SJSA1 (cell line): ENCODE data around the gene ZNF317. TPM values are rescaled to one million over a fixed set of nuclear protein-coding genes. Genes with fewer than 3 reads are reported as not detected.

Experiments
- DNase-seq, 2 experiments: peaks; one replicate each; pipeline ENCODE4 v3.0.0-alpha.2; 2015 to 2020; ENCODE audit warnings: low spot score in 2 of 2, low read depth in 1 of 2
- H3K27ac ChIP-seq: fragments of 250-450 bp; sonication (Bioruptor Pico); 2 replicates; pipeline ENCODE4 v1.5.1; 2020; ENCODE audit warnings: mild to moderate bottlenecking, moderate library complexity
- H3K27me3 ChIP-seq: fragments of 250-450 bp; sonication (Bioruptor Pico); replicated peaks from 2 replicates; pipeline ENCODE4 v1.5.1; 2020; ENCODE audit warnings: mild to moderate bottlenecking, moderate library complexity
- H3K36me3 ChIP-seq: fragments of 250-450 bp; sonication (Bioruptor Pico); 2 replicates; pipeline ENCODE4 v1.5.1; 2020; ENCODE audit warnings: mild to moderate bottlenecking
- H3K4me1 ChIP-seq: fragments of 250-450 bp; sonication (Bioruptor Pico); replicated peaks from 2 replicates; pipeline ENCODE4 v1.6.1; 2021; ENCODE audit warnings: mild to moderate bottlenecking
- H3K4me3 ChIP-seq: fragments of 250-450 bp; sonication (Bioruptor Pico); 2 replicates; pipeline ENCODE4 v1.5.1; 2020; ENCODE audit warnings: mild to moderate bottlenecking
- H3K9me3 ChIP-seq: fragments of 250-450 bp; sonication (Bioruptor Pico); replicated peaks from 2 replicates; pipeline ENCODE4 v1.5.1; 2020; ENCODE audit warnings: mild to moderate bottlenecking
- total RNA-seq: library from RNA; depleted of rRNA; stranded (reverse); fragments of >200 nt; shearing (Covaris generic); gene quantifications from 2 replicates; pipeline ENCODE4 v1.2.3, GENCODE V29; 2014; rRNA removed

ZNF317 gene
- total RNA-seq = 8.1 and 17.7 TPM in 2 replicates

DNA sequence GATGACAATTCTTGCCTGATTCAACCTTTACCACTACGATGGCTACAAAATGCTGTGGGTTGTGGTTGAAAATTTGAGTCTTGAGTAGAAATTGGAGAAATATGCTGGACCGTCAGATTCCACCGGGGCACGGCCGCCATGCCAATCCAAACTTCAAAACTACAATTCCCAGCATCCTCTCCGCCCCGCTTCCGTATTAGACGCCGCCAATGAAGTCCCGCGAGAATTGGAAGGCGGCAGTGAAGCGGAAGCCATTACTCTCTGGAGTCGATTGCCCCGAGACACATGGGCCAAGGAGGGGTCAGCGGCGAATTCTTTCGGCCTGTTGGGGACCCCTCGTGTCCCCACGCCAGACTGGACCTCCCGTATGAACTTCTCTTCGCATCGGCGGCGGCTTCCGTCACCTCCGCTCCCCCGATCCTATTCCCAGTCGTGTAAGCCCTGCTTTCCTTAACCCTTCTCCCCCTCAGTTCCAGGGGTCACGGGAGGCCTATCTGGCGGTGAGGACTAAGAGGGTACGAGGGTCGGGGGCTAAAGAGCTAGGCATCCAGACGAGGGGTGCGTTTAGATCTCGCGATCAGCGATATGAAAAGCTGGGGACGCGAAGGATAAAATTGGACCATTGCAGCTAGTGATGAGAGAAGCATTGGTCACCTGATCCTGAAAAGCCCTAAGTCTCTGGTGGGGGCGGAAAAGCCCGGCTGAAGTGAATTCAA lies at the start of gene ZNF317:
ZNF317 (plus strand) TSS at position 239 of the 716 bp plus-strand sequence. CDS start 15,620 bp downstream, outside the sequence.
- H3K4me3 ChIP-seq = peak within 1 kb of the TSS; percentile 79
- peak; percentile 86 to 92 for DNase-seq
- peaks cover 14% of the 10 kb centered on the region for H3K9me3 ChIP-seq
- no peaks in the 10 kb centered on the region for H3K27me3 ChIP-seq
- 0 out of 2 replicates have a peak, but pooled peaks cover 4% of the 10 kb centered on the region for H3K4me1 ChIP-seq
- peaks cover 29% of the 10 kb centered on the region for H3K36me3 ChIP-seq
- H3K27ac ChIP-seq = peak within 1 kb of the TSS; percentile 68

DNA sequence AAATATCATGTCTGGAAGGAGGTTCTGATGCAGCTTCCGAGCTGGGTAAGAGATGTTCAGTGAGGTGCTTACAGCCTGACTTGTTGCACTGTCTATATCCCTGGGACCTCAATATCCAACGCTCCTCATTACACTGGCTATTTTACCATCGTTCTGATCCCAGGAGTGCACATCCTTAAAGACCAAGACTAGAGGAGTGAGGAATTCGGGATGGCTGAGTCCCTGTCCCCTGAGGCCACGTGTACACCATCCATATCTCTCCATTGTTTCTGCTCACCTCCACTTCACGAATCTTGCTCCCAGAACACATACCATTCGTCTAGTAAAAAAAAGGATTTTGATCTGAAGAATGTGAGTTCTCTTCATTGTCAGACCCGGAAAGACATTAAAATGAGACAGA lies 32.8 kb upstream of the ZNF317 start, which contains the start of gene OR7G2:
OR7G2 (minus strand) TSS at position 101 of the 400 bp plus-strand sequence. CDS start 4,232 bp downstream, outside the sequence.
- H3K4me1 ChIP-seq = no peaks in the 10 kb centered on the region
- H3K36me3 ChIP-seq = no peaks in the 10 kb centered on the region
- H3K9me3 ChIP-seq = no peaks in the 10 kb centered on the region
- H3K4me3 ChIP-seq = no peak within 1 kb of the TSS
- no peaks in the 10 kb centered on the region for H3K27me3 ChIP-seq
- no peak for DNase-seq
- H3K27ac ChIP-seq = no peak within 1 kb of the TSS

DNA sequence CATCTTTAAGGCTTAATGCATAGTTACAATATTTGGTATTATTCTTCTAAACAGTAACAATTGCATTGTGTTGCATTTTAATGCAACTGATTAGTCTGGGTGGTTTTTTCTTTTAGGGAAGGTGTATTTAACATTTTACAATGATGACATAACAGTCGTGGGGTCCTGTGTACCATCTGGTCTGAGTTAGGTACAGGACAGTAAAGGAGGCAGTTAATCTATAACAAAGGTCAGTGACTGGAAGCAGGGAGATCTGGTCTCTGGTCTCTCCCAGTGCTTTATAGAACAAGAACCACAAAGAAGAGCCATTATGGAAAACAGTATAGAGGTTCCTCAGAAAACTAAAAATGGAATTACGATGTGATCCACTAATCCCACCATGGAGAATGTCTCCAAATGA lies 30.2 kb upstream of the ZNF317 start:
- no peaks in the 10 kb centered on the region for H3K27me3 ChIP-seq
- no peak overlapping the region for H3K4me3 ChIP-seq
- no peaks in the 10 kb centered on the region for H3K4me1 ChIP-seq
- no peak for DNase-seq
- no peaks in the 10 kb centered on the region for H3K9me3 ChIP-seq
- no peak overlapping the region for H3K27ac ChIP-seq
- H3K36me3 ChIP-seq = no peaks in the 10 kb centered on the region

DNA sequence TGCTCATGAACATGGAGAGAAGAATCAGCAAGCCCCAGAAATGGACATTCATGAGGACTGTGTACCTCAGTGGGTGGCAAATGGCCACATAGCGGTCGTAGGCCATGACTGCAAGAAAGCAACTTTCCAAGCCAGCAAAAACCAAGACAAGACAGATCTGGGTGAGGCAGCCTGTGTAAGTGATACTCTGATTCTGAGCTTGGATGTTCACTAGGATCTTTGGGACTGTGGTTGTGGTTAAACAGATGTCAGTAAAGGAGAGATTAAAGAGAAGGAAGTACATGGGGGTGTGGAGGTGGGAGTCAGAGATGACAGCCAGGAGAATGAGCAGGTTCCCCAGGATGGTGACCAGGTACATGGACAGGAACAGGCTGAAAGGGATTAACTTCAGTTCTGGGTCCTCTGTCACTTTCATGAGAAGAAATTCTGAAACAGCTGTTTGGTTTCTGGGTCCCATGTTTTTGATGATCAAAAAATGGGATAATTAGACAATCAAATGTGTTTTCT lies 24.8 kb upstream of the ZNF317 start, which contains the start of gene OR7G1:
OR7G1 (minus strand) TSS at position 457 of the 507 bp plus-strand sequence; CDS start at position 457, 0 bp downstream.
- Histone ChIP-seq H3K4me1 (no peaks in the 10 kb centered on the region), H3K27me3 (no peaks in the 10 kb centered on the region), H3K4me3 (no peak within 1 kb of the TSS), H3K27ac (no peak within 1 kb of the TSS), H3K36me3 (no peaks in the 10 kb centered on the region), H3K9me3 (no peaks in the 10 kb centered on the region)
- DNase-seq = no peak

DNA sequence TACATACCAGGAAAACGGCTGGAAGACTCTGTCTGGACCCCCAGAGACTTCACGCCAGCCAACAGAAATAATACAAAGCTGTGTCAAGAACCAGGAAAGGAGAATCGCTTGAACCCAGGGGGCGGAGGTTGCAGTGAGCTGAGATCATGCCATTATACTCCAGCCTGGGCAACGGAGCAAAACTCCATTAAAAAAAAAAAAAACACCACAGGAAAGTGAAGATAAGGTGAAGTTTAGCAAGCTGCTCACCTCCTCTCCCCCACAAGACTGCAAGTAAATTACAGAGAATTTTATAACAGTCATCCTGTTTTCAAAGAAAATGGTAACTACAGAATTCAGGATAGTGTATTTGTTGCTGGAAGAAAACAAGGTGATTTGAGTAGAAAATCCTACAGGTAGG lies 23.6 kb upstream of the ZNF317 start:
- Histone ChIP-seq H3K4me3 (no peak overlapping the region), H3K4me1 (no peaks in the 10 kb centered on the region), H3K27ac (no peak overlapping the region), H3K27me3 (no peaks in the 10 kb centered on the region), H3K36me3 (no peaks in the 10 kb centered on the region), H3K9me3 (no peaks in the 10 kb centered on the region)
- no peak for DNase-seq

DNA sequence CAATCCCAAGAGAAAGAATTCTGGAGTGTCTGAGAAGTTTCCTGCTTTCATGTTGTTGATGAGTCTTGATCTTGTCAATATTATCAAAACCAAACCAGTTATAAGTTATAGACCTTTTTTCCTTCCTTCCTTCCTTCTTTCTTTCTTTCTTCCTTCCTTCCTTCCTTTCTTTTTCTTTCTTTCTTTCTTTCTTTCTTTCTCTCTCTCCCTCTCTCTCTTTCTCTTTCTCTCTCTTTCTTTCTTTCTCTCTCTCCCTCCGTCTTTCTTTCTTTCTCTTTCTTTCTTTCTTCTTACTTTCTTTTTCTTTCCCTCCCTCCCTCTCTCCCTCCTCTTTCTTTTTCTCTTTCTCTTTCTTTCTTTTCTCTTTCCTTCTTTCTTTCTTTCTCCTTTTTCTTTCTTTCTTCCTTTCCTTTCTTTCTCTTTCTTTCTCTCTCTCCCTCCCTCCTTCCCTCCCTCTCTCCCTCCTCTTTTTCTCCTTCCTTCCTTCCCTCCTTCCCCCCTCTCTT lies 13.2 kb upstream of the ZNF317 start, which contains the start of gene OR7G3:
OR7G3 (minus strand) TSS at position 51 of the 506 bp plus-strand sequence; CDS start at position 51, 0 bp downstream.
- Histone ChIP-seq H3K36me3 (no peaks in the 10 kb centered on the region), H3K4me1 (no peaks in the 10 kb centered on the region)

DNA sequence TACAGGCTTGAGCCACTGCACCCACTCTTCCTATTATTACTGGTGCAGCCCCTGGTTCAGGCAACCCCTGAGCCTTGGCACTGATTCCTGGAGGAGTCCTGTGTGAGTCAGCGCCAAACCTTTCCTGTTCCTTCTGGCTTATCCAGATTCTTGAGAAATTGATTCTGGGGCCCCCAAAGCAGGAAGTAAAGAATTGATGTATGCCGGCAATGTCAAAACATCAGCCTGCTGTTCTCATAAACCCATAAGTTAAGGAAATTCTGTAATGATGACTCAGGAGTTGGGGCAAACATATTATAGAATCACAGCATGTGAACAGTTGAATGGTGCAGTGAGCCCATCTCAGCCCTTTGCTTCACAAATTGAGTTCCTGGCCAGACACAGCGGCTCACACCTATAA lies 12.0 kb upstream of the ZNF317 start:
- H3K4me3 ChIP-seq = no peak overlapping the region
- H3K4me1 ChIP-seq = no peaks in the 10 kb centered on the region
- no peaks in the 10 kb centered on the region for H3K36me3 ChIP-seq
- no peaks in the 10 kb centered on the region for H3K9me3 ChIP-seq
- no peaks in the 10 kb centered on the region for H3K27me3 ChIP-seq
- no peak overlapping the region for H3K27ac ChIP-seq
- DNase-seq = no peak

More for the DNA sequence above, 13.2 kb upstream of the ZNF317 start, which contains the start of gene OR7G3:
- no peak for DNase-seq
- Histone ChIP-seq H3K4me3 (no peak within 1 kb of the TSS), H3K27me3 (no peaks in the 10 kb centered on the region), H3K9me3 (no peaks in the 10 kb centered on the region), H3K27ac (no peak within 1 kb of the TSS)

DNA sequence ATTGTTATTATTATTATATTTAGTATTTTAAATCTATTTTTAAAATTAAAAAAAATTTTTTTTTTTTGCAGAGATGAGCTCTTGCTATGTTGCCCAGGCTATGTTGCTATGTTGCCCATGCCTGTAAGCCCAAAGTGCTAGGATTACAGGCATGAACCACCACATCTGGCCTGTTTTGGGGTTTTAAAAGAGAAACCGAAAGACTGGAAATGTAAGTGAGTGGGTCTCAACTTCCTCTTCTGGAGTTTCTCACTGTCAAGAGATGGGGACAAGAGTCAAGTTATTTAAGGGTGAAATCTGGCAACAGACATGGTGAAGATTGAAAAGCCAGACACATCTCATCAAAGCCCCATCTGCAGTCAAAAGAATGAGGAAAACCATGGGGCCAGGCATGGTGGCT lies 9.2 kb upstream of the ZNF317 start:
- no peak overlapping the region for H3K27ac ChIP-seq
- no peaks in the 10 kb centered on the region for H3K27me3 ChIP-seq
- no peak overlapping the region for H3K4me3 ChIP-seq
- no peaks in the 10 kb centered on the region for H3K4me1 ChIP-seq
- no peaks in the 10 kb centered on the region for H3K9me3 ChIP-seq
- no peaks in the 10 kb centered on the region for H3K36me3 ChIP-seq
- no peak for DNase-seq

DNA sequence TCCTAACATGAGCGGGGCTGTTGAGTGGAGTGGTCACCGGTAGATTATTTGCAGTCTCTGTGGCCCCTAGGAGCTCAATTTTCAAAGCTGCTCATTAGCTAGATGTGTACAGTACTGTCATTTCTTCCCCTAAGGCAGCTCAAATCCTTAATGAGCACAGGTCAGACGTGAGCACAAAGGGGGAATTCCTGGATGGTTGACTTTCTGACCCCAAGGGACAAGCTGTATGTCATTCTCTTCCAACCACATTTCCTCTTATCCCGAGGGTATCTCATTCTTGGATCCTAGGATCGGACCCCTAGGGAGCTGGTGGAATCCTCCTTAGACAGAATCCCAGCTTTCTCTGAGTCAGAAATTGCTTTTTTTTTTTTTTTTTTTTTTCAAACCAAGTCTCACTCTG lies 7.8 kb upstream of the ZNF317 start:
- H3K27ac ChIP-seq = no peak overlapping the region
- no peak overlapping the region for H3K4me3 ChIP-seq
- H3K4me1 ChIP-seq = no peaks in the 10 kb centered on the region
- no peaks in the 10 kb centered on the region for H3K27me3 ChIP-seq
- no peak for DNase-seq
- H3K36me3 ChIP-seq = no peaks in the 10 kb centered on the region
- no peaks in the 10 kb centered on the region for H3K9me3 ChIP-seq

DNA sequence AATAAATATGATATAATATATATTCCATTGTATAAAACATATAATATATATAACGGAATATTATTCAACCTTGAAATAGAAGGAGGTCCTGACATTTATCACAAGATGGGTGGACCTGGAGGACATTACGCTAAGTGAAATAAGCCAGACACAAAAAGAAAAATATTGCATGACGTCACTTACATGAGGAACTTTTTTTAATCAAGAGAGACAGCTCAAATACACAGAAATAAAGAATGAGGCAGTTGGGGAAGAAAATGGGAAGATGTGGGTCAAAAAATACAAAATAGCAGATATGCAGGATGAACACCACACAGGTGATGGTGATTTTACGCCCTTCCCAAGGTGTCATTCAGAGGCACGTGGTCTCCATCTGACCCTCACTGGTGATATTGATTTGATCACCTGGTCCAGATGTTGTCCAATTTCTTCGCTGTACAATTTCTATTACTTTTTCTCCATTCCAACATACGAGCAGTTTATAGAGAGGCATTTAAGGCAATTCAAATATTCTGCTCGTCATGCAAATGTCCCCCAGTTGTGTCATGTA lies 513 bp upstream of the ZNF317 start:
- H3K4me3 ChIP-seq = peak overlapping the region; percentile 79
- DNase-seq = no peak
- 0 out of 2 replicates have a peak, but pooled peaks cover 4% of the 10 kb centered on the region for H3K4me1 ChIP-seq
- H3K27ac ChIP-seq = no peak overlapping the region
- peaks cover 8% of the 10 kb centered on the region for H3K9me3 ChIP-seq
- no peaks in the 10 kb centered on the region for H3K27me3 ChIP-seq
- peaks cover 23% of the 10 kb centered on the region for H3K36me3 ChIP-seq

DNA sequence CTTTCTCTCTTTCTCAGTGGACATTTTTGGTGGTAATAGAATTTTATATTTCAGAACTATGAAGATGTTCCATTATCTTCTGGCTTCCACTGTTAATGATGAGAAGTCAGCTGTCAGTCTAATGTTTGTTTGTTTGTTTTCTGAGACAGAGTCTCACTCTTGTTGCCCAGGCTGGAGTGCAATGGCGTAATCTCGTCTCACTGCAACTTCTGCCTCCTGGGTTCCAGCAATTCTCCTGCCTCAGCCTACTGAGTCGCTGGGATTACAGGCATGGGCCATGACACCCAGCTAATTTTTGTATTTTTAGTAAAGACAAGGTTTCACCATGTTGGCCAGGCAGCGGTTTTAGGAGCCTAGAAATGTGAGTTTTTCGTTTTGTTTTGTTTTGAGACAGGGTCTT lies 4.7 kb downstream of the ZNF317 start:
- DNase-seq = no peak
- H3K4me1 ChIP-seq = 0 out of 2 replicates have a peak, but pooled peaks cover under 1% of the 10 kb centered on the region
- peaks cover 40% of the 10 kb centered on the region for H3K9me3 ChIP-seq
- no peaks in the 10 kb centered on the region for H3K27me3 ChIP-seq
- H3K4me3 ChIP-seq = no peak overlapping the region
- H3K27ac ChIP-seq = no peak overlapping the region
- H3K36me3 ChIP-seq = peaks cover 66% of the 10 kb centered on the region

DNA sequence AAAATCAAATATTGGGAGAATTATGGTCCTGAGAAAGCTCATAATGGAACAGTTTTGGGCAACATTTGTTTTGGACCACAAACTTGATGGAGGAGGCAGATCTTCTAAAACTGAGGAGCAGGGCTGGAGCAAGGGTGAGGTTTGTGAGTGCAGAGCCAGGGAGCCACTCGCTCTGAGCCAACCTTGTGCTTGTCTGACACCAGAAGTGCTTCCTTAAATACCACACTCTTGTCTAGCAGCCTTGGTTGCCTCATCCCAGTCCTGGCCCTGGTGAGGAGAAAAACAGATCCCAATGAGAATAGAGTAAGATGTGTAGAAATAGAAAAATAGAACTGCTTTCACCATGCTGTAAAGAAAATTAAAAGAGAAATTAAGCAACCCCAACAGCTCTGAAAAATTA lies 6.7 kb downstream of the ZNF317 start:
- H3K4me1 ChIP-seq = no peaks in the 10 kb centered on the region
- peaks cover 41% of the 10 kb centered on the region for H3K9me3 ChIP-seq
- no peak overlapping the region for H3K4me3 ChIP-seq
- H3K27ac ChIP-seq = no peak overlapping the region
- DNase-seq = no peak
- no peaks in the 10 kb centered on the region for H3K27me3 ChIP-seq
- peaks cover 62% of the 10 kb centered on the region for H3K36me3 ChIP-seq

DNA sequence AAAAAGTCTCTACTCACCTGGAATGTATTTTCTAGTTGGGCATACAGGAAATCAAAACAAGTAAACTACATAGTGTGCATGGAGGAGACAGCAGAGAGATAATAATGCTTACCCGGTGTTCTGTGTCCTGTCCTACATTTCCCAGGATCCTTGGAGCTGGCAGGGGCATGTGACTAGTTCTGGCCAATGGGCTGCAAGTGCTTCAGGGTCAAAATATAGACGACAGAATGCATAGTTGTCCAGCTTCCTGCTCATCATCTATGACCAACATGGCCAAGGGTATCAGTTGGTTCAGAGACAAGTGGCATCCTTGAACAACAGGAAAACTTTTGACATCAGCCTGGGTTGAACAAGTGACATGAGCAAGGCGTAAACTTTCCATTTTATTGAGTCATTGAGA lies 8.5 kb downstream of the ZNF317 start:
- no peaks in the 10 kb centered on the region for H3K4me1 ChIP-seq
- H3K4me3 ChIP-seq = no peak overlapping the region
- no peak overlapping the region for H3K27ac ChIP-seq
- no peak for DNase-seq
- peaks cover 54% of the 10 kb centered on the region for H3K9me3 ChIP-seq
- peaks cover 71% of the 10 kb centered on the region for H3K36me3 ChIP-seq
- no peaks in the 10 kb centered on the region for H3K27me3 ChIP-seq

DNA sequence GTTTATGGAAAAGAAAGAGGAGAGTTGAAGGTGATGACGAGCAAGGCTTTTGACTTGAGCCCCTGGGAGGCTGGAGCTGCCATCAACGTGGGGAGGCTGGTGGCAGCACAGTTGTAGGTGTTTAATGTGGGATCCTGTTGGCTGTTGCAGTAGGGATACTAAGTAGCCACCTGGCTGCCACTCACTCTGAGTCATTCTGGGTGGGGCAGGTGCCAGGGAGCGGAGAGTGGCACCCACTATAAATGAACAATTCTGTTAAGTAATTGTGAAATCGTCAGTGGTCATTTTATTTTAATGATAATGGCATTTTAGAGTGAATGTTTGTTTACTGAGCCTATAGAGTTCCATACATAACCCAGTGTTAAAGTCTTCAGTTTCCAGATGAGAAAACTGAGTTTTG lies 9.8 kb downstream of the ZNF317 start:
- Histone ChIP-seq H3K4me3 (no peak overlapping the region), H3K36me3 (peaks cover 75% of the 10 kb centered on the region), H3K9me3 (peaks cover 51% of the 10 kb centered on the region), H3K27me3 (no peaks in the 10 kb centered on the region), H3K27ac (no peak overlapping the region), H3K4me1 (no peaks in the 10 kb centered on the region)
- no peak for DNase-seq
